SK-N-SH (cell line): ENCODE measurements around the gene RARS2. TPM values are rescaled to one million over a fixed set of nuclear protein-coding genes. Genes with fewer than 3 reads are reported as not detected.
A peak's percentile ranks its signal among the peaks of the same experiment; 100 is the strongest.

Source experiments
- CTCF ChIA-PET: fragments of 300-600, 350-600 bp; formaldehyde crosslinking; extraction: SDS; loops from one replicate; lab custom pipeline; 2021; lab: Yijun Ruan, JAX
- POLR2A ChIA-PET: fragments of 350-600 bp; sonication (Branson Sonifier 250); formaldehyde crosslinking; extraction: SDS; loops from one replicate; lab custom pipeline; 2020; ENCODE audit warnings: antibody characterized with exemption, inconsistent platforms; lab: Yijun Ruan, JAX
- DNase-seq: peaks from one replicate; pipeline ENCODE4 v3.0.0; 2012
- H2AFZ ChIP-seq: fragments of 200-600 bp; sonication (generic); 2 replicates; pipeline ENCODE4 v1.8.1; 2016; ENCODE audit warnings: antibody characterized with exemption, mild to moderate bottlenecking, low read depth
- H3F3A ChIP-seq: fragments of 200-600 bp; sonication (generic); replicated peaks from 2 replicates; pipeline ENCODE3; 2016; ENCODE audit warnings: antibody characterized with exemption, mild to moderate bottlenecking; ENCODE audit not compliant: insufficient read depth
- H3K27ac ChIP-seq, 2 experiments: fragments of 200-500 bp in 1 of 2; fragments of 200-600 bp in 1 of 2; sonication (Bioruptor generic) in 1 of 2; sonication (generic), shearing (Covaris generic) in 1 of 2; 2 replicates each; pipeline versions ENCODE4 v1.5.1 to v1.6.1; 2014 to 2016; ENCODE audit warnings: low read depth in 2 of 2, inconsistent platforms in 1 of 2, low read length in 1 of 2, mild to moderate bottlenecking in 1 of 2, mixed read lengths in 1 of 2
- H3K27me3 ChIP-seq: fragments of 200-600 bp; sonication (generic), shearing (Covaris generic); 2 replicates; pipeline ENCODE4 v1.6.1; 2016; ENCODE audit warnings: mixed run types; ENCODE audit not compliant: insufficient read depth
- H3K36me3 ChIP-seq, 2 experiments: fragments of 200-500 bp in 1 of 2; fragments of 200-600 bp in 1 of 2; sonication (Bioruptor generic) in 1 of 2; sonication (generic) in 1 of 2; replicated peaks in 1 of 2; 2 replicates each; pipeline versions ENCODE3 to v1.5.1; 2014 to 2016; ENCODE audit warnings: low read length in 1 of 2, mild to moderate bottlenecking in 1 of 2; ENCODE audit not compliant: insufficient read depth in 2 of 2, control insufficient read depth in 1 of 2
- H3K4me1 ChIP-seq, 2 experiments: fragments of 200-500 bp in 1 of 2; fragments of 200-600 bp in 1 of 2; sonication (Bioruptor generic) in 1 of 2; sonication (generic), shearing (Covaris generic) in 1 of 2; 2 replicates each; pipeline versions ENCODE4 v1.5.1 to v1.6.1; 2014 to 2016; ENCODE audit warnings: low read depth in 1 of 2, low read length in 1 of 2, mixed run types in 1 of 2; ENCODE audit not compliant: insufficient read depth in 2 of 2, control insufficient read depth in 1 of 2
- H3K4me2 ChIP-seq: fragments of 200-600 bp; sonication (generic), shearing (Covaris generic); 2 replicates; pipeline ENCODE4 v1.6.1; 2017; ENCODE audit warnings: mixed run types
- H3K4me3 ChIP-seq, 2 experiments: fragments of 200-500 bp in 1 of 2; fragments of 200-600 bp in 1 of 2; sonication (Bioruptor generic) in 1 of 2; sonication (generic), shearing (Covaris generic) in 1 of 2; 2 replicates each; pipeline versions ENCODE4 v1.5.1 to v1.8.1; 2014 to 2016; ENCODE audit warnings: low read depth in 2 of 2, inconsistent platforms in 1 of 2, low read length in 1 of 2, mild to moderate bottlenecking in 1 of 2, mixed read lengths in 1 of 2, moderate library complexity in 1 of 2
- H3K79me2 ChIP-seq: fragments of 200-600 bp; sonication (generic); 2 replicates; pipeline ENCODE4 v1.8.1; 2017; ENCODE audit warnings: mild to moderate bottlenecking; ENCODE audit not compliant: insufficient read depth
- H3K9ac ChIP-seq: fragments of 200-600 bp; sonication (generic); 2 replicates; pipeline ENCODE4 v1.6.1; 2017; ENCODE audit warnings: mixed run types
- H3K9me2 ChIP-seq: fragments of 200-600 bp; sonication (generic); 2 replicates; pipeline ENCODE4 v1.6.1; 2017; ENCODE audit warnings: mixed run types
- H3K9me3 ChIP-seq: fragments of 200-600 bp; sonication (generic); 2 replicates; pipeline ENCODE4 v1.6.1; 2017; ENCODE audit warnings: mixed run types, mild to moderate bottlenecking, moderate library complexity
- H4K20me1 ChIP-seq: fragments of 200-600 bp; sonication (generic); 2 replicates; pipeline ENCODE4 v1.6.1; 2017; ENCODE audit warnings: mild to moderate bottlenecking, mixed run types; ENCODE audit not compliant: insufficient read depth
- ELF1 ChIP-seq: IDR thresholded peaks from 2 replicates; pipeline ENCODE4 v1.4.0; 2012
- EZH2phosphoT487 ChIP-seq: fragments of 200-600 bp; sonication (generic); IDR thresholded peaks from 2 replicates; pipeline ENCODE4 v1.6.1; 2017; ENCODE audit warnings: low read depth, mixed run types, mild to moderate bottlenecking, antibody characterized with exemption, moderate library complexity, borderline replicate concordance
- FOSL2 ChIP-seq: IDR thresholded peaks from 2 replicates; pipeline ENCODE4 v1.4.0; 2012; ENCODE audit warnings: low read depth, mild to moderate bottlenecking, moderate library complexity, borderline replicate concordance
- GABPA ChIP-seq: IDR thresholded peaks from 2 replicates; pipeline ENCODE4 v1.4.0; 2012; ENCODE audit warnings: low read depth, mild to moderate bottlenecking
- GATA2 ChIP-seq: sonication (generic); formaldehyde crosslinking; IDR thresholded peaks from 2 replicates; pipeline ENCODE4 v1.5.0; 2020; ENCODE audit warnings: mild to moderate bottlenecking, missing genetic modification reagents
- JUND ChIP-seq: IDR thresholded peaks from 2 replicates; pipeline ENCODE4 v1.4.0; 2012
- MXI1 ChIP-seq: IDR thresholded peaks from 2 replicates; pipeline ENCODE4 v1.6.1; 2012; ENCODE audit warnings: mild to moderate bottlenecking, low read depth, low read length, improper control_type of control experiment
- POLR2AphosphoS5 ChIP-seq: IDR thresholded peaks from 2 replicates; pipeline ENCODE4 v1.6.1; 2012; ENCODE audit warnings: low read depth, low read length
- RFX5 ChIP-seq: IDR thresholded peaks from 2 replicates; pipeline ENCODE4 v1.6.1; 2012; ENCODE audit warnings: mild to moderate bottlenecking, improper control_type of control experiment, low read length
- RXRA ChIP-seq: IDR thresholded peaks from 2 replicates; pipeline ENCODE4 v1.4.0; 2012; ENCODE audit warnings: low read depth, mild to moderate bottlenecking, borderline replicate concordance
- TAF1 ChIP-seq: IDR thresholded peaks from 2 replicates; pipeline ENCODE4 v1.6.1; 2012; ENCODE audit warnings: low read depth, mild to moderate bottlenecking, low read length, moderate library complexity, borderline replicate concordance
- TCF12 ChIP-seq: IDR thresholded peaks from 2 replicates; pipeline ENCODE4 v1.4.0; 2012
- TEAD4 ChIP-seq: IDR thresholded peaks from 2 replicates; pipeline ENCODE4 v1.4.0; 2012; ENCODE audit warnings: mild to moderate bottlenecking, borderline replicate concordance; ENCODE audit not compliant: insufficient read depth
- WGBS: methylation state at CpG from one replicate; pipeline ENCODE4 v1.1.6; 2017; ENCODE audit warnings: low lambda C conversion rate; 5-methylcytosine and 5-hydroxymethylcytosine counted together
- polyA plus RNA-seq, 3 experiments: library from polyadenylated mRNA; depleted of rRNA; stranded (reverse); fragments of >200 nt; gene quantifications; 2 replicates each; pipeline ENCODE4 v1.2.3, GENCODE V29; 2012
- TF ChIP-seq, protein P1 (sequence below): IDR thresholded peaks from 2 replicates; pipeline ENCODE4; 2012
- TF ChIP-seq, protein P2 (sequence below): IDR thresholded peaks from 2 replicates; pipeline ENCODE4 v1.6.1; 2012; ENCODE audit warnings: mild to moderate bottlenecking, low read depth, low read length, moderate library complexity
- TF ChIP-seq, protein P3 (sequence below): fragments of 150-350 bp; IDR thresholded peaks from 2 replicates; pipeline ENCODE4 v1.6.1; 2017; ENCODE audit warnings: antibody characterized with exemption, low read length, low read depth, borderline replicate concordance
- TF ChIP-seq, protein P4 (sequence below): IDR thresholded peaks from 2 replicates; pipeline ENCODE4 v1.4.0; 2012; ENCODE audit warnings: low read depth, borderline replicate concordance
- TF ChIP-seq, protein P5 (sequence below): fragments of 200-600 bp; sonication (generic); IDR thresholded peaks from 2 replicates; pipeline ENCODE4 v1.6.1; 2017; ENCODE audit warnings: antibody characterized with exemption, mild to moderate bottlenecking, moderate library complexity

The RARS2 gene
- polyA plus RNA-seq, 1 of the 3 experiments (the other 2 are of a cell fraction) = 7.9 TPM

DNA sequence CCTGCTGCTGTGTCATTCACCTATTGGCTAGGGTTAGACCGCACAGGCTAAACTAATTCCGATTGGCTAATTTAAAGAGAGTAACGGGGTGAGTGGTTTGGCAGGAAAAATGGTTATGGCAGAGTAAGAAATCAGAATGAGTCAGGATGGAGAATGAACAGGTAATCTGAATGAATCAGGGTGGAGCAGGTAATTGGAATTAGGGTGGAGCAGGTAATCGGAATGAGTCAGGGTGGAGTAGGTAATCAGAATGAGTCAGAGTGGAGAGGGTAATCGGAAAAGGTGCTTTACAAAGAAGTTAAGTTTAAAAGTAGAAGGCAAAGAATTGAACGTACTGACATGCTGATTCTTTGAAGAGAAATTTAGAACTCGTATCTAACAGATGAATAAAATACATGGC lies 105.3 kb downstream of the RARS2 start:
- no peaks in the 10 kb centered on the region for H3K27me3 ChIP-seq
- no peaks in the 10 kb centered on the region for H3K4me1 ChIP-seq
- H3K79me2 ChIP-seq = no peaks in the 10 kb centered on the region
- H2AFZ ChIP-seq = no peak overlapping the region
- ChIA-PET POLR2A (no interaction called here), CTCF (no interaction called here)
- H3K9ac ChIP-seq = no peak overlapping the region
- no peak overlapping the region for H3K4me2 ChIP-seq
- H3K9me2 ChIP-seq = no peaks in the 10 kb centered on the region
- no peak overlapping the region for H3K27ac ChIP-seq
- 95% methylated on average over 7 of the region's 7 CpGs for WGBS
- H3F3A ChIP-seq = no peaks in the 10 kb centered on the region
- TF ChIP-seq TAF1 (no peak), JUND (no peak), GATA2 (CRISPR knock-in tag) (no peak), GABPA (no peak), TCF12 (no peak), RXRA (no peak), RFX5 (no peak), MXI1 (no peak)
- TF ChIP-seq, protein P1, sequence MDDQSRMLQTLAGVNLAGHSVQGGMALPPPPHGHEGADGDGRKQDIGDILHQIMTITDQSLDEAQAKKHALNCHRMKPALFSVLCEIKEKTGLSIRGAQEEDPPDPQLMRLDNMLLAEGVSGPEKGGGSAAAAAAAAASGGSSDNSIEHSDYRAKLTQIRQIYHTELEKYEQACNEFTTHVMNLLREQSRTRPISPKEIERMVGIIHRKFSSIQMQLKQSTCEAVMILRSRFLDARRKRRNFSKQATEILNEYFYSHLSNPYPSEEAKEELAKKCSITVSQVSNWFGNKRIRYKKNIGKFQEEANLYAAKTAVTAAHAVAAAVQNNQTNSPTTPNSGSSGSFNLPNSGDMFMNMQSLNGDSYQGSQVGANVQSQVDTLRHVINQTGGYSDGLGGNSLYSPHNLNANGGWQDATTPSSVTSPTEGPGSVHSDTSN = no peak
- TF ChIP-seq, protein P2, sequence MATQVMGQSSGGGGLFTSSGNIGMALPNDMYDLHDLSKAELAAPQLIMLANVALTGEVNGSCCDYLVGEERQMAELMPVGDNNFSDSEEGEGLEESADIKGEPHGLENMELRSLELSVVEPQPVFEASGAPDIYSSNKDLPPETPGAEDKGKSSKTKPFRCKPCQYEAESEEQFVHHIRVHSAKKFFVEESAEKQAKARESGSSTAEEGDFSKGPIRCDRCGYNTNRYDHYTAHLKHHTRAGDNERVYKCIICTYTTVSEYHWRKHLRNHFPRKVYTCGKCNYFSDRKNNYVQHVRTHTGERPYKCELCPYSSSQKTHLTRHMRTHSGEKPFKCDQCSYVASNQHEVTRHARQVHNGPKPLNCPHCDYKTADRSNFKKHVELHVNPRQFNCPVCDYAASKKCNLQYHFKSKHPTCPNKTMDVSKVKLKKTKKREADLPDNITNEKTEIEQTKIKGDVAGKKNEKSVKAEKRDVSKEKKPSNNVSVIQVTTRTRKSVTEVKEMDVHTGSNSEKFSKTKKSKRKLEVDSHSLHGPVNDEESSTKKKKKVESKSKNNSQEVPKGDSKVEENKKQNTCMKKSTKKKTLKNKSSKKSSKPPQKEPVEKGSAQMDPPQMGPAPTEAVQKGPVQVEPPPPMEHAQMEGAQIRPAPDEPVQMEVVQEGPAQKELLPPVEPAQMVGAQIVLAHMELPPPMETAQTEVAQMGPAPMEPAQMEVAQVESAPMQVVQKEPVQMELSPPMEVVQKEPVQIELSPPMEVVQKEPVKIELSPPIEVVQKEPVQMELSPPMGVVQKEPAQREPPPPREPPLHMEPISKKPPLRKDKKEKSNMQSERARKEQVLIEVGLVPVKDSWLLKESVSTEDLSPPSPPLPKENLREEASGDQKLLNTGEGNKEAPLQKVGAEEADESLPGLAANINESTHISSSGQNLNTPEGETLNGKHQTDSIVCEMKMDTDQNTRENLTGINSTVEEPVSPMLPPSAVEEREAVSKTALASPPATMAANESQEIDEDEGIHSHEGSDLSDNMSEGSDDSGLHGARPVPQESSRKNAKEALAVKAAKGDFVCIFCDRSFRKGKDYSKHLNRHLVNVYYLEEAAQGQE = no peak
- TF ChIP-seq, protein P3, sequence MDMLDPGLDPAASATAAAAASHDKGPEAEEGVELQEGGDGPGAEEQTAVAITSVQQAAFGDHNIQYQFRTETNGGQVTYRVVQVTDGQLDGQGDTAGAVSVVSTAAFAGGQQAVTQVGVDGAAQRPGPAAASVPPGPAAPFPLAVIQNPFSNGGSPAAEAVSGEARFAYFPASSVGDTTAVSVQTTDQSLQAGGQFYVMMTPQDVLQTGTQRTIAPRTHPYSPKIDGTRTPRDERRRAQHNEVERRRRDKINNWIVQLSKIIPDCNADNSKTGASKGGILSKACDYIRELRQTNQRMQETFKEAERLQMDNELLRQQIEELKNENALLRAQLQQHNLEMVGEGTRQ = no peak
- H3K36me3 ChIP-seq = peaks cover 3 to 4% of the 10 kb centered on the region in 2 experiments
- no peak overlapping the region for H3K4me3 ChIP-seq
- DNase-seq = no peak
- no peaks in the 10 kb centered on the region for H3K9me3 ChIP-seq
- no peaks in the 10 kb centered on the region for H4K20me1 ChIP-seq

DNA sequence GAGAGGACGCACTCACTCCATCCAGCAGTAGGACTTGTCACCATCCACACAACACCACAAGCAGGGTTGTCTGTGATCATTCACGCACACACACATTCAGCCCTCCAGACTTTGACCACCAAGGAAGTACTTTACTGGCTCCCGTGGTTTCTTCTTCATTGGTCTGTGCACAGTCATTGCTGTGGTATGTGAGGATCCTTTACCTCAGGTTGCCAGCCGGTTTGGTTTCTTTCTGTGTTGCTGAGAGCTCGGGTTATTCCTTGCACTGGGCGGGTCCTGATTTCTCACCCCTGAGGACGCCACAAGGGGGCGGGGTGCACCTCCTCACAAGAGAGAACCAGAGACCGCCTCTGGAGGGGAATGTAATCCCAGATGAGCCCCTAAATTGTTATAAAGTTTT lies 105.9 kb downstream of the RARS2 start:
- Histone ChIP-seq H3K79me2 (no peaks in the 10 kb centered on the region), H3K4me1 (no peaks in the 10 kb centered on the region), H3K36me3 (peaks cover 3 to 4% of the 10 kb centered on the region in 2 experiments), H2AFZ (no peak overlapping the region), H3K4me3 (no peak overlapping the region), H4K20me1 (no peaks in the 10 kb centered on the region), H3K27me3 (no peaks in the 10 kb centered on the region), H3K9ac (no peak overlapping the region), H3K27ac (no peak overlapping the region), H3K9me2 (no peaks in the 10 kb centered on the region), H3F3A (no peaks in the 10 kb centered on the region), H3K9me3 (no peaks in the 10 kb centered on the region), H3K4me2 (no peak overlapping the region)
- TF ChIP-seq, protein P4, sequence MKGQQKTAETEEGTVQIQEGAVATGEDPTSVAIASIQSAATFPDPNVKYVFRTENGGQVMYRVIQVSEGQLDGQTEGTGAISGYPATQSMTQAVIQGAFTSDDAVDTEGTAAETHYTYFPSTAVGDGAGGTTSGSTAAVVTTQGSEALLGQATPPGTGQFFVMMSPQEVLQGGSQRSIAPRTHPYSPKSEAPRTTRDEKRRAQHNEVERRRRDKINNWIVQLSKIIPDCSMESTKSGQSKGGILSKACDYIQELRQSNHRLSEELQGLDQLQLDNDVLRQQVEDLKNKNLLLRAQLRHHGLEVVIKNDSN = no peak
- TF ChIP-seq TAF1 = no peak
- TF ChIP-seq, protein P5, sequence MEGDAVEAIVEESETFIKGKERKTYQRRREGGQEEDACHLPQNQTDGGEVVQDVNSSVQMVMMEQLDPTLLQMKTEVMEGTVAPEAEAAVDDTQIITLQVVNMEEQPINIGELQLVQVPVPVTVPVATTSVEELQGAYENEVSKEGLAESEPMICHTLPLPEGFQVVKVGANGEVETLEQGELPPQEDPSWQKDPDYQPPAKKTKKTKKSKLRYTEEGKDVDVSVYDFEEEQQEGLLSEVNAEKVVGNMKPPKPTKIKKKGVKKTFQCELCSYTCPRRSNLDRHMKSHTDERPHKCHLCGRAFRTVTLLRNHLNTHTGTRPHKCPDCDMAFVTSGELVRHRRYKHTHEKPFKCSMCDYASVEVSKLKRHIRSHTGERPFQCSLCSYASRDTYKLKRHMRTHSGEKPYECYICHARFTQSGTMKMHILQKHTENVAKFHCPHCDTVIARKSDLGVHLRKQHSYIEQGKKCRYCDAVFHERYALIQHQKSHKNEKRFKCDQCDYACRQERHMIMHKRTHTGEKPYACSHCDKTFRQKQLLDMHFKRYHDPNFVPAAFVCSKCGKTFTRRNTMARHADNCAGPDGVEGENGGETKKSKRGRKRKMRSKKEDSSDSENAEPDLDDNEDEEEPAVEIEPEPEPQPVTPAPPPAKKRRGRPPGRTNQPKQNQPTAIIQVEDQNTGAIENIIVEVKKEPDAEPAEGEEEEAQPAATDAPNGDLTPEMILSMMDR = 0 out of 2 replicates have a peak, but pooled peaks have one; percentile 12
- TF ChIP-seq POLR2AphosphoS5 = no peak
- no peak for TF ChIP-seq EZH2phosphoT487
- no peak for TF ChIP-seq ELF1
- no peak for TF ChIP-seq TEAD4
- no peak for TF ChIP-seq FOSL2
- ChIA-PET CTCF (no interaction called here), POLR2A (no interaction called here)
- DNase-seq = peak; percentile 12
- 80% methylated on average over 7 of the region's 9 CpGs for WGBS
